GM18517 (cell line): ENCODE results near the gene MON1B.
"Not testable (repeated sequence)": the region's sequence is repeated elsewhere in the genome, so short reads cannot be mapped to it uniquely, and the experiment has no call there.

ENCODE experiments used
- ATAC-seq: cut with Tn5 transposase; IDR thresholded peaks from one replicate; pipeline ENCODE4 v1.9.1; 2021; ENCODE audit warnings: mild to moderate bottlenecking, moderate library complexity; ENCODE audit not compliant: unreplicated experiment

MON1B gene

DNA sequence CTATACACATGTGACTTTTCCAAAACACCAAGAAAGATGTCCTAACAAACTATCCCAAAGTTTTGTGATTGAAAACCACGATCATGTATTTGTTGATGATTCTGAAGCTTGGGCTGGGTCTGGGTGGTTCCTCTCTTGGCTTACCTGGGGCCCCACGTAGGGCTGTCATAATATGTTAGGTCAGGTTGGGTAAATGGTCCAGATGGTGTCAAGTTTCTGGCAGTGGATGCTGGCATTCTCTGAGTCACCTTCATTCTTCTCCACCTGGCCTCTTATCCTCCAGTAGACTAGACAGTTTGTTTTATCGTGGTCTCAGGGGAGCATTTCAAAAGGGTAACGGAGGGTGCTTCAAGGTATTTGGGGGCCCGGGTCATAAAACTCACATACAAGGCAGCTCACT is 47.6 kb downstream of the MON1B start:
- no peak for ATAC-seq

- not testable (repeated sequence) for ATAC-seq
These were observed 51.5 kb downstream of the MON1B start for GRCh38 chr16:77242471-77242870.

DNA sequence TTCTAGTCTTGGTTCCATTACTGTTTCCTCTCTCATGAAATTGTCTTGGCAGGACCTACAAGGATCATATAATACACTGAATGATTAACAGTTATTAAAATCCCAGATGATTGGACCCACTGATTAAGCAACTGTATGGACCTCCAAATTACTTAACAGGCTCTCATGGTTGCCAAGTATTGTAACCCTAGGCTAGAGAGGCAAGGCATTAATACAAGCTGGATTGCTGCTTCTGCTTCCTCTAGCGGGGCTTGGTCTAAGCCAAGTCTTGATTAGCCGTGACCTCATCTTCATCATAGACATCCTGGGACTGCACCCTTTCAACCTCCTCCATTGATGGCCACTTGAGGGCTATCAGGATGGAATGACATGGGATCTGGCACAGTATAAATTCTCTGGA is 55.2 kb downstream of the MON1B start:
- no peak for ATAC-seq

- ATAC-seq = no peak
These were observed 59.4 kb downstream of the MON1B start for GRCh38 chr16:77250400-77250799.
